Measurements from ENCODE around the gene SCN8A.

SCN8A gene

GRCh38 chr12:51773145-51773869, 182.3 kb downstream of the SCN8A start:
- peak; percentile 86 for DNase-seq (ENCODE audit: low spot score)

- DNase-seq (ENCODE audit: low spot score) = no peak
Measured at GRCh38 chr12:51774933-51775332, 183.9 kb downstream of the SCN8A start.

- DNase-seq (ENCODE audit: low spot score) = no peak
Measured at GRCh38 chr12:51777457-51777856, 186.4 kb downstream of the SCN8A start.

GRCh38 chr12:51777973-51778372, 186.9 kb downstream of the SCN8A start:
- DNase-seq (ENCODE audit: low spot score) = no peak

DNA sequence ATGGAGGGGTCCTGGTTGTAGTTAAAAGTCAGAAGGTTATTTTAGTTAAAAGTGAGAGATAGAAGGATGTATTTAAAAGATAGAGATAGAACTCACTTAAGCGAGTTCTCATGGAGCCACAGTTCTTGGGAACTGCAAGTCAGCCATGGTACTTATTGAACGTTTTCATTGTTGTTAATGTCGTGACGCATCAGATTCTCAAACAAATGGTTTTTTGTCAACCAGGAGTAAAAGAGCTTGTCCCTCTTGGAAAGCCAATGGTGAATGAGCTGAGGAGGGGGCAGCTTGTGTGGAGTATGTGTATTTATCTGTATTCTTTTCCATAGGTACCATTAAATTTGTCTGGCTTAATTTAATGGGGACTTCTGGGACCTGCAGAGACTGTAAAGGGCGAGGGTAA, 188.8 kb downstream of the SCN8A start:
- DNase-seq (ENCODE audit: low spot score) = no peak

- no peak for DNase-seq (ENCODE audit: low spot score)
Measured at GRCh38 chr12:51784688-51785087, 193.7 kb downstream of the SCN8A start.

- no peak for DNase-seq (ENCODE audit: low spot score)
Measured at GRCh38 chr12:51785906-51786305, 194.9 kb downstream of the SCN8A start.

- peak; percentile 81 for DNase-seq (ENCODE audit: low spot score)
Measured at GRCh38 chr12:51788876-51789275, 197.8 kb downstream of the SCN8A start.

DNA sequence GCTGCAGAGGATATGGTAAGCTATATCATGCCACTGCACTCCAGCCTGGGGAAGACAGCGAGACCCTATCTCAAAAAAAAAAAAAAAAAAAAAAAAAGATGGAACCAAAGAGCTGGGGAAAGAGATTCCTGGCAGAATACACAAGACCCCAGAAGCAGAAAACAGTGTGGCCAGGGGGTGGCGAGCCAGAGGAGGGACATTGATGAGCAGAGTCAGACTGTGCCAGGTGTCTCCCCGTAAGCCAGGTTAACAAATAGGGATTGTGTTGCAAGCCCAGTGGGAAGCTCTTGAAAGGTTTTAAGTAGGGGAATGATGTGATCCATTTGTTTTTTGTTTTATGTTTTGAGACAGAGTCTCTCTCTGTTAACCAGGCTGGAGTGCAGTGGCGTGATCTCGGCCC, 201.4 kb downstream of the SCN8A start:
- DNase-seq (ENCODE audit: low spot score) = no peak

DNA sequence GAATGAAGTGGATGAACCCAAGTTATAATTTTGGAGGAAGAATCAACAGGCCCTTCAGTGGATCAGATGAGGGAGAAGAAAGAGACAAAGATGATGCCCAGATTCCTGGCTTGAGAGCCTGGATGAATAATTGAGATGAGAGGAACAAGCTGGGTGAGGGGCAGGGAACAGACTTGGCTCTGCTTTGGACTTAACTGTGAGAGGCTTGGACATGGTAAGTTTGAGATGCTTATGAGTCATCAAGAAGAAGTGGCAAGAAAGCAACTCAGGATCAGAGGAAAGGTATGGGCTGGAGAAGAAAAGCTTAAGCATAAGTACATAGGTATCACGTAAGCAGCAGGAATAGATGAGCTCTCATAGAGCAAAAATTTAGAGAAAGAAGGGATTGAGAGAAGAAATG, 202.2 kb downstream of the SCN8A start:
- peak; percentile 33 for DNase-seq (ENCODE audit: low spot score)

GRCh38 chr12:51797301-51797700, 206.3 kb downstream of the SCN8A start:
- DNase-seq (ENCODE audit: low spot score) = no peak

DNA sequence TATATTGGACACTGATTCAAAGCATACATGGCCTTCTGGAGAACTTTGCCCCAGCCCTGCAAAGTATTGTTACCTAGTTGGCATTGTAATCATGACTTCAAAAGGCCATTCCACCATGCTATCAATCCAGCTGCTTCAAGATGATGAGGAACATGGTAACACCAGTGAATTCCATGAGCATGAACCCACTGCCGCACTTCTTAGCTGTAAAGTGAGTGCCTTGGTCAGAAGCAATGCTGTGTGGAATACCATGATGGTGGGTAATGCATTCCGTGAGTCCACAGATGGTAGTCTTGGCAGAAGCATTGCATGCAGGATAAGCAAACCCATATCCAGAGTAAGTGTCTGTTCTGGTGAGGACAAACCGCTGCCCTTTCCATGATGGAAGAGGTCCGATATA, 207.0 kb downstream of the SCN8A start:
- peak; percentile 19 for DNase-seq (ENCODE audit: low spot score)

DNA sequence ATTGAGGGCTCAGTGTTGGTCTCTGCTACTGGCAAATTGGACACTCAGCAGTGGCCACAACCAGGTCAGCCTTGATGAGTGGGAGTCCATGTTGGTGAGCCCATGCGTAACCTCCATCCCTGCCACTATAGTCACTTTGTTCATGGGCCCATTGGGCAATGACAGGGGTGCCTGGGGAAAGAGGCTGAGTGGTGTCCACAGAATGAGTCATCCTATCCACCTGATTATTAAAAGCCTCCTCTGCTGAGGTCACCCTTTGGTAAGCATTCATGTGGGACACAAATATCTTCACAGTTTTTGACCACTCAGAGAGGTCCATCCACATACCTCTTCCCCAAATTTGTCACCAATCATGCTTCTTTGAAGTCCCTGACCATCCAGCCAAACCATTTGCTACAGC, 207.5 kb downstream of the SCN8A start:
- peak; percentile 84 for DNase-seq (ENCODE audit: low spot score)

GRCh38 chr12:51801027-51801426, 210.0 kb downstream of the SCN8A start:
- DNase-seq (ENCODE audit: low spot score) = no peak

DNA sequence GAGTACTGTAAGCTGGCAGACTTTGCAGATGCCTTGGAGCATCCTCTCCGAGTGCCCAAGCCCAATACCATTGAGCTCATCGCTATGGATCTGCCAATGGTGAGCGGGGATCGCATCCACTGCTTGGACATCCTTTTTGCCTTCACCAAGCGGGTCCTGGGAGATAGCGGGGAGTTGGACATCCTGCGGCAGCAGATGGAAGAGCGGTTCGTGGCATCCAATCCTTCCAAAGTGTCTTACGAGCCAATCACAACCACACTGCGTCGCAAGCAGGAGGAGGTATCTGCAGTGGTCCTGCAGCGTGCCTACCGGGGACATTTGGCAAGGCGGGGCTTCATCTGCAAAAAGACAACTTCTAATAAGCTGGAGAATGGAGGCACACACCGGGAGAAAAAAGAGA, 215.9 kb downstream of the SCN8A start:
- no peak for DNase-seq (ENCODE audit: low spot score)

DNA sequence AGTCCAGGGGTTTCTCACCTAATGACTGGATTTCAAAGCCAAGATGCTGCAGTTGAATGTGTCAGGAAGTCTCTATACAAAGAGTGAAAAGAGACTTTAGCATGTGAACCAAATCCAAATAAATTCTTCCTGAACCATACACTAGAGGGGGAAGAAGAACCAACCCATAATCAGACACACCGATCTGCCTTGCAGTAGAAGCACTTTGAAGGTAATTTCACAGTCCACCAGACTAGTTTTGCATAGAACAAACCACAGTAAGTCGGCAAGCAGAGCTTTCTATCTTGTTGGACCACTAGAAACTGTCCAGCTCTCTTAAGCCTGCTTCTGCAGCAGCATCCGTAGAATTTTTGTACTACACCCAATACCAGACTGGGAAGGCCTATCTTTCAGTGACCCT, 218.2 kb downstream of the SCN8A start:
- no peak for DNase-seq (ENCODE audit: low spot score)

DNA sequence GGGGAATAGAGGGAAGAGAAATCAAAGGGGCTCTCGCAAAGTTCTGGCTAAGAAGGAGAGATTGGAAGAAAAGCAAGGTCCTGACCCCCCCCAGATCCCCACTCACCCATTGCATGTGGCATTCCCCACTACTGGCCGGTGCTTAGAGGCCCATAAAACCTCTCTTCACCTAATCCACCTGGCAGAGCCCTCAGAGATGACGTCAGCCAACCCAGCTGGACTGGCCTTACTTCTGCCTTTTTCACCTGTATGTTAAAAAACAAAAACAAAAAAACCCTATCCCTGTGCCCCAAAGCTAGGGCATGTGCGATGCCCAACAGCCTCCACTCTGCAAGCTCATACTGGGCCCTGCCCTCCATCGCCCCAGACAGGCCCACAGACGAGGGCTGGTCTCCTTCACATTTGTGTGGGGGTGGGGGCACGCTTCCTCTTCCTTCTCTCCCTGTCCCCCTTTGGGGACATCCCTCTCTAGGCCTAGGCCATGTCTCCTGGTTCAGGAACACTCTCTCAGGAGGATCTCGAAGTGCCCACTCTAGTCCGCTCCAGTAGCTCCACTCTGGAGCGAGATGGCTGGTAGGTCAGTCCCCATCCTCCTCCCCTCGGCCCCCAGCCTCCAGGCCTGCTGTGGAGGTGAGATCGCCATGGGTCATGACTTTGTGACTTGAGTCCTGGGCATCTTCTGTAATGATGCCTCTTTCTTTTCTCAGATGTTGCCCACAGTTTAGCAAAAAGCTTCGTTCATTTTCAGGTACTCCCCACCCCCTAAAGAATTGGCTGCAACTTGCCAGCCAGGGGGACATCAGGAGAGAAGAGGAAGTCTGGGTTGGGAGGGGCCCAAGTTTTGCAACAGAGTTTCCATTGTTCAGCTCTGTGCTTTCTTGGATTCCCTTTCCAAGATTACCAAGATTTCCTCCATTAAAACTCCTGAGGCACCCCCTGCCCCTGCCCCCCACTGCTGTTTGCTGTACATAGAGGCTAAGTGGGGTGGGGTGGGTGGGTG, 220.5 kb downstream of the SCN8A start:
- no peak for DNase-seq (ENCODE audit: low spot score)

- DNase-seq (ENCODE audit: low spot score) = no peak
Measured at GRCh38 chr12:51812871-51813270, 221.8 kb downstream of the SCN8A start.

DNA sequence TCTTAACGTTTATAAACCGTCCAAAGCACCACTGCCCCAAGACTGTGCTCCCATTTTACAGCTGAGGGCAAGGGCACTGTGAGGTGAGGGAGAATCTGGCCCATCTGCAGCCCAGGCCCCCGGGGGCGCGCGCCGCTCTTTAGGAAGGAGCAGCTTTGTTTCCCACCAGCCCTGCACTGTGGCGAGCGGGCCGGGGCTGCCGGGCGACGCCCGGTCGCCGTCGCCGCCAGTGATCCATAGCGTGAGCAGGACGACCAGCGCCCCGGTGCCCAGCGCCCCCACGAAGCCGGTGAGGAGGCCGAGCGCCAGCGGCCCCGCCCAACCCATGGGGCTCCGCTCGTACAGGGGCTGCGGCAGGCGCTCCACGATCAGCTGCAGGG, 222.9 kb downstream of the SCN8A start:
- no peak for DNase-seq (ENCODE audit: low spot score)

DNA sequence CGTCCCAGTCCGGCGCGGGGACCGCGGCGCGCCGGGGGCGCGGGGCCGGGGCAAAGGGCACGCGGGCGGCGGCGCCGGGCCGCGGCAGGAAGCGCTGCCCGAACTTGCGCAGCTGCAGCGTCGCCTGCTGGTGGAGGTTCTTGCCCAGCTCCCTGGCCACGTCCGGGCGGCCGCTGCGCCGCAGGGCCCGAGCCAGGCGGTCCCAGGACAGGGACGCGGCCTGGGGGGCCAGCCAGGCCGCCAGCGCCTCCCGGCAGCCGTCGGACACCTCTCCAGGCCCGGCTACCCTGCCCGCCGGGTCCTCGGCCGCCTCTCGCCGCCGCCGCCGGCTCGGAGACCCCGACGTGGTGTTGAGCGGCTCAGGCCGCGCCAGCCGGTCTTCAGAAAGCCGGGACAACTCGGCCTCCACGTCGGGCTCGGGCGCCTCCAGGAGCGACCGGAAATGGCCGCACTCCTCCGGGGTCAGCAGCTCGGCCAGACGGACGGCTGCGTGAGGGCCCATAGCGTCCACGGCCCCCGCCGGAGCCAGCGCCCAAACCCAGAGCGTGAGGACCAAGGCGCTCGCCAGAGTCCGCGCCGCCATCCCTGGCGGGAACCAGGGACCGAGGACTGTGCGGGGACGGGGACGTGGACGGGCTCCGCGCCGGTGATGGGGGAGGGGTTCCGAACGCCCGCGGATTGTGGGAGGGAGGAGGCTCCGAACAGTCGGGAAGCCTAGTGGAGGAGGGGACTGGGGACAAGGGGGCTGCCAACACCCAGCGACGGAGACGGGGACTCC, 223.5 kb downstream of the SCN8A start:
- peak; percentile 80 for DNase-seq (ENCODE audit: low spot score)

- DNase-seq (ENCODE audit: low spot score) = no peak
Measured at GRCh38 chr12:51815571-51815970, 224.5 kb downstream of the SCN8A start.
